GM19238 (cell line): Measurements from ENCODE around the gene CACNA1G.

ENCODE experiments used
- DNase-seq: peaks from one replicate; pipeline ENCODE4 v3.0.0; 2011; ENCODE audit warnings: low spot score; ENCODE audit not compliant: insufficient read length

The CACNA1G gene

GRCh38 chr17:50560185-50560824 is at the start of gene CACNA1G:
CACNA1G (plus strand) TSS chr17:50560715; CDS start chr17:50561460, 745 bp downstream.
- peak; percentile 96 for DNase-seq

GRCh38 chr17:50511058-50511457 is 49.5 kb upstream of the CACNA1G start:
- DNase-seq, result peak; percentile 83

GRCh38 chr17:50513495-50513894 is 47.0 kb upstream of the CACNA1G start:
- no peak for DNase-seq

- no peak for DNase-seq
Observed at GRCh38 chr17:50514388-50514787, 46.1 kb upstream of the CACNA1G start.

GRCh38 chr17:50514936-50515702 is 45.4 kb upstream of the CACNA1G start:
- DNase-seq, result no peak

GRCh38 chr17:50517011-50517410 is 43.5 kb upstream of the CACNA1G start:
- DNase-seq, result no peak

- DNase-seq, result no peak
Observed at GRCh38 chr17:50517504-50518383, 42.8 kb upstream of the CACNA1G start.

GRCh38 chr17:50518384-50519023 is 42.0 kb upstream of the CACNA1G start:
- no peak for DNase-seq

- no peak for DNase-seq
Observed at GRCh38 chr17:50519141-50519834, 41.2 kb upstream of the CACNA1G start.

- DNase-seq, result no peak
Observed at GRCh38 chr17:50520483-50520882, 40.0 kb upstream of the CACNA1G start.

- no peak for DNase-seq
Observed at GRCh38 chr17:50521514-50521913, 39.0 kb upstream of the CACNA1G start.

- DNase-seq, result no peak
Observed at GRCh38 chr17:50522766-50523165, 37.7 kb upstream of the CACNA1G start.

GRCh38 chr17:50523208-50523607 is 37.3 kb upstream of the CACNA1G start:
- DNase-seq, result no peak

- no peak for DNase-seq
Observed at GRCh38 chr17:50524838-50525237, 35.7 kb upstream of the CACNA1G start.

- DNase-seq, result no peak
Observed at GRCh38 chr17:50527155-50527762, 33.3 kb upstream of the CACNA1G start.

GRCh38 chr17:50527949-50528474 is 32.5 kb upstream of the CACNA1G start:
- DNase-seq, result no peak

GRCh38 chr17:50529849-50530248 is 30.7 kb upstream of the CACNA1G start:
- DNase-seq, result no peak

GRCh38 chr17:50531428-50532025 is 29.0 kb upstream of the CACNA1G start:
- DNase-seq, result no peak

- DNase-seq, result no peak
Observed at GRCh38 chr17:50532452-50533024, 28.0 kb upstream of the CACNA1G start, which contains the start of gene EPN3. EPN3 (plus strand) TSS chr17:50532735; CDS start chr17:50536557, 3,822 bp downstream.
